Measurements from ENCODE around the gene BCAS1.

BCAS1 gene

GRCh38 chr20:54110457-54110856 is 40.1 kb upstream of the BCAS1 start:
- no peaks in the 10 kb centered on the region for H3K36me3 ChIP-seq (ENCODE audit: insufficient read depth, low read length)
- H3K27ac ChIP-seq (ENCODE audit: low read depth, low read length), result no peak overlapping the region
- no peaks in the 10 kb centered on the region for H3K27me3 ChIP-seq (ENCODE audit: insufficient read depth, low read length)
- no peaks in the 10 kb centered on the region for H3K4me1 ChIP-seq (ENCODE audit: insufficient read depth, low read length)
- WGBS, result 93% methylated on average over 3 of the region's 3 CpGs
- H3K9ac ChIP-seq (ENCODE audit: low read depth, low read length), result no peak overlapping the region
- H3K4me3 ChIP-seq (ENCODE audit: low read length), result no peak overlapping the region
- no peaks in the 10 kb centered on the region for H3K9me3 ChIP-seq (ENCODE audit: insufficient read depth, low read depth, low read length)

GRCh38 chr20:54110041-54110440 is 39.6 kb upstream of the BCAS1 start:
- Histone ChIP-seq H3K27ac (ENCODE audit: low read depth, low read length) (no peak overlapping the region), H3K27me3 (ENCODE audit: insufficient read depth, low read length) (no peaks in the 10 kb centered on the region), H3K4me1 (ENCODE audit: insufficient read depth, low read length) (no peaks in the 10 kb centered on the region), H3K9ac (ENCODE audit: low read depth, low read length) (no peak overlapping the region), H3K36me3 (ENCODE audit: insufficient read depth, low read length) (no peaks in the 10 kb centered on the region), H3K4me3 (ENCODE audit: low read length) (no peak overlapping the region), H3K9me3 (ENCODE audit: insufficient read depth, low read depth, low read length) (no peaks in the 10 kb centered on the region)

GRCh38 chr20:54108817-54109216 is 38.4 kb upstream of the BCAS1 start:
- Histone ChIP-seq H3K27me3 (ENCODE audit: insufficient read depth, low read length) (no peaks in the 10 kb centered on the region), H3K9me3 (ENCODE audit: insufficient read depth, low read depth, low read length) (no peaks in the 10 kb centered on the region), H3K27ac (ENCODE audit: low read depth, low read length) (no peak overlapping the region), H3K36me3 (ENCODE audit: insufficient read depth, low read length) (no peaks in the 10 kb centered on the region), H3K4me1 (ENCODE audit: insufficient read depth, low read length) (no peaks in the 10 kb centered on the region), H3K9ac (ENCODE audit: low read depth, low read length) (no peak overlapping the region), H3K4me3 (ENCODE audit: low read length) (no peak overlapping the region)
- 100% methylated on average over 1 of the region's 1 CpG for WGBS

GRCh38 chr20:54108326-54108642 is 37.9 kb upstream of the BCAS1 start:
- no peaks in the 10 kb centered on the region for H3K36me3 ChIP-seq (ENCODE audit: insufficient read depth, low read length)
- no peaks in the 10 kb centered on the region for H3K27me3 ChIP-seq (ENCODE audit: insufficient read depth, low read length)
- H3K27ac ChIP-seq (ENCODE audit: low read depth, low read length), result no peak overlapping the region
- no peaks in the 10 kb centered on the region for H3K9me3 ChIP-seq (ENCODE audit: insufficient read depth, low read depth, low read length)
- H3K9ac ChIP-seq (ENCODE audit: low read depth, low read length), result no peak overlapping the region
- H3K4me3 ChIP-seq (ENCODE audit: low read length), result no peak overlapping the region
- no peaks in the 10 kb centered on the region for H3K4me1 ChIP-seq (ENCODE audit: insufficient read depth, low read length)

GRCh38 chr20:54107600-54108325 is 37.4 kb upstream of the BCAS1 start:
- Histone ChIP-seq H3K27me3 (ENCODE audit: insufficient read depth, low read length) (no peaks in the 10 kb centered on the region), H3K4me3 (ENCODE audit: low read length) (no peak overlapping the region), H3K36me3 (ENCODE audit: insufficient read depth, low read length) (no peaks in the 10 kb centered on the region), H3K9me3 (ENCODE audit: insufficient read depth, low read depth, low read length) (no peaks in the 10 kb centered on the region), H3K27ac (ENCODE audit: low read depth, low read length) (no peak overlapping the region), H3K9ac (ENCODE audit: low read depth, low read length) (no peak overlapping the region), H3K4me1 (ENCODE audit: insufficient read depth, low read length) (no peaks in the 10 kb centered on the region)
- 89% methylated on average over 7 of the region's 7 CpGs for WGBS

- Histone ChIP-seq H3K4me1 (ENCODE audit: insufficient read depth, low read length) (no peaks in the 10 kb centered on the region), H3K27me3 (ENCODE audit: insufficient read depth, low read length) (no peaks in the 10 kb centered on the region), H3K4me3 (ENCODE audit: low read length) (no peak overlapping the region), H3K9ac (ENCODE audit: low read depth, low read length) (no peak overlapping the region), H3K36me3 (ENCODE audit: insufficient read depth, low read length) (no peaks in the 10 kb centered on the region), H3K27ac (ENCODE audit: low read depth, low read length) (no peak overlapping the region), H3K9me3 (ENCODE audit: insufficient read depth, low read depth, low read length) (no peaks in the 10 kb centered on the region)
- 93% methylated on average over 2 of the region's 2 CpGs for WGBS
Measured at GRCh38 chr20:54107181-54107580, 36.8 kb upstream of the BCAS1 start.

- Histone ChIP-seq H3K9me3 (ENCODE audit: insufficient read depth, low read depth, low read length) (no peaks in the 10 kb centered on the region), H3K4me1 (ENCODE audit: insufficient read depth, low read length) (no peaks in the 10 kb centered on the region), H3K4me3 (ENCODE audit: low read length) (no peak overlapping the region), H3K27ac (ENCODE audit: low read depth, low read length) (no peak overlapping the region), H3K36me3 (ENCODE audit: insufficient read depth, low read length) (no peaks in the 10 kb centered on the region), H3K9ac (ENCODE audit: low read depth, low read length) (no peak overlapping the region), H3K27me3 (ENCODE audit: insufficient read depth, low read length) (no peaks in the 10 kb centered on the region)
- 90% methylated on average over 2 of the region's 4 CpGs for WGBS
Measured at GRCh38 chr20:54106162-54106561, 35.8 kb upstream of the BCAS1 start.

- 89% methylated on average over 3 of the region's 4 CpGs for WGBS
- H3K4me1 ChIP-seq (ENCODE audit: insufficient read depth, low read length), result no peaks in the 10 kb centered on the region
- no peaks in the 10 kb centered on the region for H3K36me3 ChIP-seq (ENCODE audit: insufficient read depth, low read length)
- H3K9ac ChIP-seq (ENCODE audit: low read depth, low read length), result no peak overlapping the region
- H3K27me3 ChIP-seq (ENCODE audit: insufficient read depth, low read length), result no peaks in the 10 kb centered on the region
- no peaks in the 10 kb centered on the region for H3K9me3 ChIP-seq (ENCODE audit: insufficient read depth, low read depth, low read length)
- H3K4me3 ChIP-seq (ENCODE audit: low read length), result no peak overlapping the region
- H3K27ac ChIP-seq (ENCODE audit: low read depth, low read length), result no peak overlapping the region
Measured at GRCh38 chr20:54105653-54106052, 35.3 kb upstream of the BCAS1 start.

GRCh38 chr20:54104781-54105180 is 34.4 kb upstream of the BCAS1 start:
- H3K9ac ChIP-seq (ENCODE audit: low read depth, low read length), result no peak overlapping the region
- H3K27ac ChIP-seq (ENCODE audit: low read depth, low read length), result no peak overlapping the region
- no peak overlapping the region for H3K4me3 ChIP-seq (ENCODE audit: low read length)
- no peaks in the 10 kb centered on the region for H3K36me3 ChIP-seq (ENCODE audit: insufficient read depth, low read length)
- H3K9me3 ChIP-seq (ENCODE audit: insufficient read depth, low read depth, low read length), result no peaks in the 10 kb centered on the region
- no peaks in the 10 kb centered on the region for H3K4me1 ChIP-seq (ENCODE audit: insufficient read depth, low read length)
- H3K27me3 ChIP-seq (ENCODE audit: insufficient read depth, low read length), result no peaks in the 10 kb centered on the region
- 90% methylated on average over 4 of the region's 4 CpGs for WGBS

- Histone ChIP-seq H3K4me3 (ENCODE audit: low read length) (no peak overlapping the region), H3K9ac (ENCODE audit: low read depth, low read length) (no peak overlapping the region), H3K4me1 (ENCODE audit: insufficient read depth, low read length) (no peaks in the 10 kb centered on the region), H3K27ac (ENCODE audit: low read depth, low read length) (no peak overlapping the region), H3K9me3 (ENCODE audit: insufficient read depth, low read depth, low read length) (no peaks in the 10 kb centered on the region), H3K27me3 (ENCODE audit: insufficient read depth, low read length) (no peaks in the 10 kb centered on the region), H3K36me3 (ENCODE audit: insufficient read depth, low read length) (no peaks in the 10 kb centered on the region)
- WGBS, result 95% methylated on average over 6 of the region's 6 CpGs
Measured at GRCh38 chr20:54103762-54104600, 33.6 kb upstream of the BCAS1 start.

GRCh38 chr20:54103067-54103761 is 32.8 kb upstream of the BCAS1 start:
- Histone ChIP-seq H3K9me3 (ENCODE audit: insufficient read depth, low read depth, low read length) (no peaks in the 10 kb centered on the region), H3K4me1 (ENCODE audit: insufficient read depth, low read length) (no peaks in the 10 kb centered on the region), H3K4me3 (ENCODE audit: low read length) (no peak overlapping the region), H3K27ac (ENCODE audit: low read depth, low read length) (no peak overlapping the region), H3K9ac (ENCODE audit: low read depth, low read length) (no peak overlapping the region), H3K36me3 (ENCODE audit: insufficient read depth, low read length) (no peaks in the 10 kb centered on the region), H3K27me3 (ENCODE audit: insufficient read depth, low read length) (no peaks in the 10 kb centered on the region)
- 45% methylated on average over 7 of the region's 11 CpGs for WGBS

All from HUES64 (cell line).